Adrenal gland (tissue), 12 donors: Measurements from ENCODE around the gene ATPAF2. TPM values are rescaled to one million over a fixed set of nuclear protein-coding genes. Genes with fewer than 3 reads are reported as not detected.
"Not testable (repeated sequence)": the region's sequence is repeated elsewhere in the genome, so short reads cannot be mapped to it uniquely, and the experiment has no call there.

Source experiments
- DNase-seq, 7 donors: peaks; one replicate each; pipeline ENCODE4 v3.0.0-alpha.2; 2019 to 2020
- H3K27ac ChIP-seq, 5 donors: fragments of 200-600 bp; sonication (generic) in 4 of 5; 1 replicate in 3 of 5; 2 replicates in 2 of 5; pipeline versions ENCODE4 v1.5.1 to v1.8.0; 2016 to 2020; ENCODE audit warnings: mild to moderate bottlenecking in 1 of 5
- H3K27me3 ChIP-seq: fragments of 200-600 bp; 2 replicates; pipeline ENCODE4 v1.8.0; 2021
- H3K36me3 ChIP-seq, 2 donors: fragments of 200-600 bp; replicated peaks in 1 of 2; 1 replicate in 1 of 2; 2 replicates in 1 of 2; pipeline versions ENCODE4 v1.5.1 to v1.8.0; 2018 to 2022
- H3K4me1 ChIP-seq, 2 donors: fragments of 200-600 bp; replicated peaks in 1 of 2; 1 replicate in 1 of 2; 2 replicates in 1 of 2; pipeline versions ENCODE4 v1.5.1 to v1.8.0; 2018 to 2021
- H3K4me3 ChIP-seq, 4 donors: fragments of 200-600 bp; sonication (generic) in 3 of 4; one replicate each; pipeline ENCODE4 v1.5.1; 2016 to 2018
- H3K9me3 ChIP-seq, 3 donors: fragments of 200-600 bp; sonication (generic) in 1 of 3; replicated peaks in 1 of 3; 1 replicate in 2 of 3; 2 replicates in 1 of 3; pipeline versions ENCODE4 v1.5.1 to v1.8.0; 2016 to 2021
- POLR2A ChIP-seq, 2 donors: fragments of 450-650 bp; IDR thresholded peaks; one replicate each; pipeline ENCODE4 v1.6.1; 2017; ENCODE audit warnings: antibody characterized with exemption in 2 of 2, mild to moderate bottlenecking in 2 of 2, moderate library complexity in 1 of 2
- WGBS, 4 donors: extraction: QIAGEN DNeasy Blood & Tissue Kit in 2 of 4; methylation state at CpG; one replicate each; pipeline versions ENCODE4 v1.1.5 to v1.1.7; 2013 to 2017; 5-methylcytosine and 5-hydroxymethylcytosine counted together
- intact Hi-C, 2 donors: fragments of 100-400 bp; cut with DNase I; formaldehyde crosslinking; loops; one replicate each; pipeline versions ENCODE4 v1.14.1 to v1.15.0; 2022 to 2023
- polyA plus RNA-seq, 3 donors: library from polyadenylated mRNA; stranded (reverse); fragments of 200-250 nt in 2 of 3; fragments of 350-450 nt in 1 of 3; fragmentation: Illumina TruSeq in 1 of 3; extraction: RNeasy Lipid Tissue Mini Kit (QIAGEN cat#74804) in 1 of 3; gene quantifications; one replicate each; pipeline ENCODE4 v1.2.3, GENCODE V29; 2013 to 2014
- total RNA-seq, 9 donors: library from RNA; depleted of rRNA in 4 of 9; stranded (reverse); fragments of >200 nt in 4 of 9; fragments of 120-200 nt in 1 of 9; fragmentation: NEBNext Ultra II Directional in 1 of 9; extraction: Animal tissue kit (Norgen Biotek cat#: 25700) in 1 of 9; gene quantifications; one replicate each; pipeline versions ENCODE4 v1.1.0 to v1.2.4, GENCODE V29; 2013 to 2023
- TF ChIP-seq, protein P1 (sequence below), 6 experiments: fragments of 450-650 bp in 4 of 6; fragments of 200-600 bp in 2 of 6; sonication (generic) in 1 of 6; IDR thresholded peaks; 1 replicate in 5 of 6; 2 replicates in 1 of 6; pipeline versions ENCODE4 v1.5.1 to v1.8.0; 2016 to 2021; ENCODE audit warnings: antibody characterized with exemption in 6 of 6, mild to moderate bottlenecking in 2 of 6, moderate library complexity in 1 of 6
- donor health status: healthy with polysubstance abuse.
- donor health status: Bipolar disorder and iron deficiency.
- donor health status: DM: yes; HTN: yes; CAD: no.
- donor health status: DM: no; HTN: no; CAD: no.
- donor health status: DM: no; HTN: no; CAD: no.
- donor health status: DM: yes; HTN: yes; CAD: no.

The ATPAF2 gene
- total and polyA plus RNA-seq, 12 donors, result 32.5 to 68.6 (median 45.4) TPM

DNA sequence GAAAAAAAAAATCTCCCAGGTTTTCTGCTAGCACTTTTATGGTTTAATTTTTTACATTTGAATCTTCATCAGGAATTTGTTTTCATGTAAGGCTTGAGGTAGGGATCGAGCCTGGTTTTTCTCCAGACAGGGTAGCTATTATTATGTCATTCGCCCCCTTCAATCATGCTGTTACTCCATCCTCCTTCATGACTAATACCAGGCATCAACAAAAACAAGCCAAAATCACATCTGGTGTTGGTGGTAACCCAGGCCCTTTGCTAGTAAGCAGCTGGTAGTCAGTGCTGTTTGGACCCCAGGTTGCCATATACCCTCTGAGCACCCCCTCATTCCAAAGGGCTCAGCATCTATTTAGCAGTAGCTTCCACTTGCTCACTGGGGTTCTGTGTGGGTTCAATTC lies 36.8 kb downstream of the ATPAF2 start:
- Histone ChIP-seq H3K36me3 (no peaks in the 10 kb centered on the region), H3K27me3 (no peaks in the 10 kb centered on the region), H3K4me3 (no peak overlapping the region), H3K9me3 (no peaks in the 10 kb centered on the region), H3K4me1 (no peaks in the 10 kb centered on the region), H3K27ac (no peak overlapping the region)
- DNase-seq, result no peak
- no peak for TF ChIP-seq POLR2A (IDR thresholded peaks at IDR 0.05)
- TF ChIP-seq, protein P1, sequence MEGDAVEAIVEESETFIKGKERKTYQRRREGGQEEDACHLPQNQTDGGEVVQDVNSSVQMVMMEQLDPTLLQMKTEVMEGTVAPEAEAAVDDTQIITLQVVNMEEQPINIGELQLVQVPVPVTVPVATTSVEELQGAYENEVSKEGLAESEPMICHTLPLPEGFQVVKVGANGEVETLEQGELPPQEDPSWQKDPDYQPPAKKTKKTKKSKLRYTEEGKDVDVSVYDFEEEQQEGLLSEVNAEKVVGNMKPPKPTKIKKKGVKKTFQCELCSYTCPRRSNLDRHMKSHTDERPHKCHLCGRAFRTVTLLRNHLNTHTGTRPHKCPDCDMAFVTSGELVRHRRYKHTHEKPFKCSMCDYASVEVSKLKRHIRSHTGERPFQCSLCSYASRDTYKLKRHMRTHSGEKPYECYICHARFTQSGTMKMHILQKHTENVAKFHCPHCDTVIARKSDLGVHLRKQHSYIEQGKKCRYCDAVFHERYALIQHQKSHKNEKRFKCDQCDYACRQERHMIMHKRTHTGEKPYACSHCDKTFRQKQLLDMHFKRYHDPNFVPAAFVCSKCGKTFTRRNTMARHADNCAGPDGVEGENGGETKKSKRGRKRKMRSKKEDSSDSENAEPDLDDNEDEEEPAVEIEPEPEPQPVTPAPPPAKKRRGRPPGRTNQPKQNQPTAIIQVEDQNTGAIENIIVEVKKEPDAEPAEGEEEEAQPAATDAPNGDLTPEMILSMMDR (IDR thresholded peaks at IDR 0.05), result no peak
- 83 to 100% (median 97%) methylated on average over 2 of the region's 2 CpGs for WGBS, 4 donors
- intact Hi-C loops, result no loop called here

DNA sequence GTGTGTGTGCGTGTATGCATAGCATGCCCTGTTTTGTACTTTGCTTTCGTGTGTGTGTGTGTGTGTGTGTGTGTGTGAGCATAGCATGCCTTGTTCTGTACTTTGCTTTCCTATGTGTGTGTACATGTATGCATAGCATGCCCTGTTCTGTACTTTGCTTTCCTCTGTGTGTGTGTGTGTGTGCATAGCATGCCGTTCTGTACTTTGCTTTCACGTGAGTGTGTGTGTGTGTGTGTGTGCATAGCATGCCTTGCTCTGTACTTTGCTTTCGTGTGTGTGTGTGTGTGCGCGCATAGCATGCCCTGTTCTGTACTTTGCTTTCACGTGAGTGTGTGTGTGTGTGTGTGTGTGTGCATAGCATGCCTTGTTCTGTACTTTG lies 38.9 kb downstream of the ATPAF2 start:
- H3K36me3 ChIP-seq, result no peaks in the 10 kb centered on the region
- intact Hi-C loops, result no loop called here
- no peaks in the 10 kb centered on the region for H3K9me3 ChIP-seq
- no peak overlapping the region for H3K27ac ChIP-seq
- TF ChIP-seq POLR2A (IDR thresholded peaks at IDR 0.05), result no peak
- TF ChIP-seq, protein P1 (IDR thresholded peaks at IDR 0.05), result no peak
- H3K4me3 ChIP-seq, result no peak overlapping the region
- WGBS, 4 donors, result 75 to 87% (median 84%) methylated on average over 7 to 8 of the region's 8 CpGs
- no peaks in the 10 kb centered on the region for H3K4me1 ChIP-seq
- H3K27me3 ChIP-seq, result no peaks in the 10 kb centered on the region
- DNase-seq, result no peak

DNA sequence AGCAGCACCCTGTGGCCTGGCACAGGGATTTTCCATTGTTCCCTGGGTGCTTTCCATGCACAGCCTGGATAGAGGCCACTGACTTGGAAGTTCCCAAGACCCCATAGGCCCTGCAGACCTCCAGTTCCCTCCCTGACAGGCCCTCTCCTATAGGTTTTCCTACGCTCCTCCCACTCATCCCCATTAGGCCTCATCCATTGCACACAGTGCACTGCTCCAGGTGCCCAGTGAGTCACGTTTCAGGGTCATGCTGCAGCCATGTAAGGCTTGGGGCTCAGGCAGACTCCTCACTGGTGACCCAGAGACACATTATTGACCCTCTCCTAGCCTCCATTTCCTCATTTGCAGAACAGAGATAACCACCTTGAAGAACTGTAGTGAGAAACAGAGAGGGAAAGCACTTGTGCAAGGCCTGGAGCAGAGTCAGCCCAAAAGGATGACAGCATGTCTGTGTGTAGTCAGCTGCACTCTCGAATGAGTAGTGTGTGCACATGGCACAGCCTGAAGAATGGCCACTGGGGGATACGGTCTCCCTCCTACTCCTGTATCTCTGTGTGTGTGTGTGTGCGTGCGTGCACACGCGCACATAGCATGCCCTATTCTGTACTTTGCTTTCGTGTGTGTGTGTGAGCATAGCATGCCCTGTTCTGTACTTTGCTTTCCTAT lies 39.5 kb downstream of the ATPAF2 start:
- TF ChIP-seq POLR2A (IDR thresholded peaks at IDR 0.05), result no peak
- TF ChIP-seq, protein P1 (IDR thresholded peaks at IDR 0.05), result no peak
- Histone ChIP-seq H3K27me3 (no peaks in the 10 kb centered on the region), H3K36me3 (no peaks in the 10 kb centered on the region), H3K27ac (no peak overlapping the region), H3K9me3 (no peaks in the 10 kb centered on the region), H3K4me1 (peaks cover 0 to 3% of the 10 kb centered on the region in 2 donors), H3K4me3 (no peak overlapping the region)
- intact Hi-C loops, result no loop called here
- WGBS, 4 donors, result 75 to 85% (median 81%) methylated on average over 9 of the region's 9 CpGs
- no peak for DNase-seq

DNA sequence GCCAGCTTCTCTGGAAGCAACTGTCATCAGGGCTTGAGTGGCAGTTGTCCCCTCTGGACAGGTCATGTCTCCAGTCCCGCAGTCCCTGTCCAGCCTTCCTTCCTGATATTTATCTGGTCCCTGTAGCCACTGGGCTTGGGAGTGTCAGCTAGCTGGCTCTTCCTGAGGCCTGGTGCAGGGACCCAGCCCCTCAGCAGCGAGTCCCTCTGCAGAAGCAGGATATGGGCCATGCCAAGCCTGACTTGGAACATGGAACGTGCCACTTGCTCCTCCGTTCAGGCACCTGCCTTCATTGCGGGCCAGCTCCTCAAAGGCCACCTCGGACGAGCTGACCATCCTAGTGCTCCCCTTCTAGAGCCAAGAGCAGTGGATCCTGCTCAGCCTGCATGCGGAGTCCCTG lies 40.0 kb downstream of the ATPAF2 start:
- no peak overlapping the region for H3K4me3 ChIP-seq
- DNase-seq, result no peak
- 93 to 100% (median 94%) methylated on average over 3 to 8 of the region's 8 CpGs; no CpG with 5 or more reads in 1 of the 4 donors for WGBS, 4 donors
- no peaks in the 10 kb centered on the region for H3K36me3 ChIP-seq
- intact Hi-C loops, result no loop called here
- peaks cover 0 to 6% of the 10 kb centered on the region in 2 donors for H3K4me1 ChIP-seq
- TF ChIP-seq, protein P1 (IDR thresholded peaks at IDR 0.05), result no peak
- no peak overlapping the region for H3K27ac ChIP-seq
- no peaks in the 10 kb centered on the region for H3K27me3 ChIP-seq
- no peaks in the 10 kb centered on the region for H3K9me3 ChIP-seq

DNA sequence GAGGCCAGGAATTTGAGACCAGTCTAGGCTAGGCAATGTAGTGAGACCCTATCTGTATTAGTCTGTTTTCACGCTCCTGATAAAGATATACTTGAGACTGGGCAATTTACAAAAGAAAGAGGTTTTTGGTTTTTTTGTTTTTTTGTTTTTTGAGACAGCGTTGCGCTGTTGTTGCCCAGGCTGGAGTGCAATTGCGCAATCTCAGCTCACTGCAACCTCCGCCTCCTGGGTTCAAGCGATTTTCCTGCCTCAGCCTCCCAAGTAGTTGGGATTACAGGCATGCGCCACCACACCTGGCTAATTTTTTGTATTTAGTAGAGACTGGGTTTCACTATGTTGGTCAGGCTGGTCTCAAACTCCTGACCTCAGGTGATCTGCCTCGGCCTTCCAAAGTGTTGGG lies 43.1 kb downstream of the ATPAF2 start:
- H3K27ac ChIP-seq, intact Hi-C loops, H3K9me3 ChIP-seq, DNase-seq, H3K4me3 ChIP-seq, H3K36me3 ChIP-seq, H3K27me3 ChIP-seq: not testable (repeated sequence)
- peaks cover 0 to 11% of the 10 kb centered on the region in 2 donors for H3K4me1 ChIP-seq
- WGBS, 4 donors, result 97 to 99% (median 98%) methylated on average over 8 of the region's 8 CpGs
